Measurements from ENCODE around the gene NR2F6.

- no peak for TF ChIP-seq CTCF (IDR thresholded peaks at IDR 0.05 in 4 of 5, conservative IDR thresholded peaks at IDR 0.05 in 1 of 5)
- no peak for TF ChIP-seq POLR2A (IDR thresholded peaks at IDR 0.05)
Measured at GRCh38 chr19:17200408-17201079, 45.2 kb downstream of the NR2F6 start.

Measured in gastrocnemius medialis (tissue), 4 donors.